Cardiac fibroblast (primary cell): Measurements from ENCODE around the gene NSG1.

Experiments used
- DNase-seq, 2 donors: peaks; one replicate each; pipeline versions ENCODE4 v3.0.0 to v3.0.0-alpha.2; 2010; ENCODE audit warnings: low read depth in 2 of 2
- H3K4me3 ChIP-seq, 2 donors: replicated peaks in 1 of 2; 1 replicate in 1 of 2; 2 replicates in 1 of 2; pipeline ENCODE4 v1.5.1; 2011; ENCODE audit warnings: low read depth in 2 of 2, low read length in 2 of 2, mild to moderate bottlenecking in 2 of 2, moderate library complexity in 1 of 2
- TF ChIP-seq, protein P1 (sequence below): IDR thresholded peaks from one replicate; pipeline ENCODE4 v1.5.1; 2011; ENCODE audit warnings: low read depth, mild to moderate bottlenecking, low read length, inconsistent platforms

The NSG1 gene

DNA sequence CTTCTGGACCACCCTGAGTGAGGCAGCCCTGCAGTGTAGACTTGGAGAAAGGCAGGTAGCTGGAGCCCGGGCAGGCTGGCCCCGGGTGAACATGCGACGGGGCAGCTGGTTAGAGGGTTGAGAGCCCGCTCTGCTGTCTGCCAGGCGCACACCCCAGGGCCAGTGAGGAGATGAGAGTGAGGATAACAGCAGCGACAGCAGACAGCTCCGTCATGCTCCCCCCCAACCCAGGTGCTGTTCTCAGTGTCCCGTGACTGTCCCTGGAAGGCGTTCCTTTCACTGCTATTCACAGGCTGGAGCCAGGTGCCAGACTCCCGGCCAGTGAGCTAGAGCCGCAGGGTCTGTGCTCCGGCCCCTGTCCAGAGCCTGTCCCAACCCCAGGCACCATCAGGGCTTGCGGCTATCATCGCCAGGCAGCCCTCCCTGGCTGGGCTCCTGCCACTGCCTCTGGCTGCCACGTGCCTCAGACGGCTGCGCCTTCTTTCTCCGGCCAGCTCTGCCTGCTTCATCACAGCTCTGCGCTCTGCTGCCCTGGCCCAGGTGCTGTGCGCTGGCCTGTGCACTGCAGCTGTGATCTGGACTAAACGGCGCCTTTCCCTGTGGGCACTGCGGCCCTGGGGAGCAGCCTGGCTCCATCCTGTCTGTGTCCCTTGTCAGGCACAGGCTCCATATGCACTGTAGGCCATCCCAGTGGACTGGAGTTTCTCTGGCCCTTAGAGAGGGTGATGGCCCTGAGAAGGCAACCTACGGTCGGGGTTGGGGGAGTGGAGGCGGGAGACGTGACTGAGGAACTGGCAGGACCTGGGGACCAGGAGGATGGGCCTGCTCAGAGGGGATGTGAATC, 19.8 kb downstream of the NSG1 start:
- TF ChIP-seq, protein P1, sequence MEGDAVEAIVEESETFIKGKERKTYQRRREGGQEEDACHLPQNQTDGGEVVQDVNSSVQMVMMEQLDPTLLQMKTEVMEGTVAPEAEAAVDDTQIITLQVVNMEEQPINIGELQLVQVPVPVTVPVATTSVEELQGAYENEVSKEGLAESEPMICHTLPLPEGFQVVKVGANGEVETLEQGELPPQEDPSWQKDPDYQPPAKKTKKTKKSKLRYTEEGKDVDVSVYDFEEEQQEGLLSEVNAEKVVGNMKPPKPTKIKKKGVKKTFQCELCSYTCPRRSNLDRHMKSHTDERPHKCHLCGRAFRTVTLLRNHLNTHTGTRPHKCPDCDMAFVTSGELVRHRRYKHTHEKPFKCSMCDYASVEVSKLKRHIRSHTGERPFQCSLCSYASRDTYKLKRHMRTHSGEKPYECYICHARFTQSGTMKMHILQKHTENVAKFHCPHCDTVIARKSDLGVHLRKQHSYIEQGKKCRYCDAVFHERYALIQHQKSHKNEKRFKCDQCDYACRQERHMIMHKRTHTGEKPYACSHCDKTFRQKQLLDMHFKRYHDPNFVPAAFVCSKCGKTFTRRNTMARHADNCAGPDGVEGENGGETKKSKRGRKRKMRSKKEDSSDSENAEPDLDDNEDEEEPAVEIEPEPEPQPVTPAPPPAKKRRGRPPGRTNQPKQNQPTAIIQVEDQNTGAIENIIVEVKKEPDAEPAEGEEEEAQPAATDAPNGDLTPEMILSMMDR: no peak
- no peak for DNase-seq
- H3K4me3 ChIP-seq: no peak overlapping the region

DNA sequence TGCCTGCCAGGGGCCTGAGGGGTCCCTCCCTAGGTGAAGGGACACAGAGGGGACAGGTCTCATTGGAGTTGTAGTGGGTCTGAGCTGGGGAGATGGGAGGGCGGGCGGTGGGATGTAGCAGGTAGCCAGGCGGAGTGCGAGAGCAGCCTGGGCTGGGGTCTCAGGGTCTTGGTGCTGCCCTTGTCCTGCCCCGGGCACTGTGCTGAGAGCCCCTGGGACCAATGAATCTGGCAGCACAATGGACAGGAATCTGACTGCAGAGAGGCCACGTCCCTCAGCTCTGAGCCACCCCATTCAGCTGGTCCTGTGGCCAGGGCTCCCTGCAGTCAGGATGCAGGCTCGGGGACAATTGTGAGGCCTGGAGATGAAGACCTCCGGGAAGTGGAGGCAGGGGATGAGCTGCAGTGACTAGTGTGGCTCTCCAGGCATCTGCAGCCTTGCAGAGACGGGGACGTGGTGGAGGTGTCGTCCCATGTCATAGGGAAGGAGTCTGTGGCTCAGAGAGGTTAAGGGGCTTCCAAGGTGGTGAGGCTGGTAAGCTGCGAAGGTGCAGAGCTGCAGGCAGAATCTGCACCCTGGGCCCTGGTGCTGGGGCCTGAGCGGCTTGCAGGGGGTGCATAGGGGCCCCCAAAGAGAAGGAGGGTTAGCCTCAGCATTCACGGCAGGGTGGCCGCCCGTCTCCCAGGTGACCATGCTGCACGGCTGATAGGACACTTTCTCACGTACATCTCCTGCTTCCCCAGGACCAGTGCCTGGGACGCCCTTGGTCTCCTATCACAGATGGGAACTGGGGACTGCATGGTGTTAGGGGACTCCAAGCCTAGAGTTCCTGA, 20.6 kb downstream of the NSG1 start:
- DNase-seq: no peak
- H3K4me3 ChIP-seq: no peak overlapping the region
- TF ChIP-seq, protein P1: no peak

DNA sequence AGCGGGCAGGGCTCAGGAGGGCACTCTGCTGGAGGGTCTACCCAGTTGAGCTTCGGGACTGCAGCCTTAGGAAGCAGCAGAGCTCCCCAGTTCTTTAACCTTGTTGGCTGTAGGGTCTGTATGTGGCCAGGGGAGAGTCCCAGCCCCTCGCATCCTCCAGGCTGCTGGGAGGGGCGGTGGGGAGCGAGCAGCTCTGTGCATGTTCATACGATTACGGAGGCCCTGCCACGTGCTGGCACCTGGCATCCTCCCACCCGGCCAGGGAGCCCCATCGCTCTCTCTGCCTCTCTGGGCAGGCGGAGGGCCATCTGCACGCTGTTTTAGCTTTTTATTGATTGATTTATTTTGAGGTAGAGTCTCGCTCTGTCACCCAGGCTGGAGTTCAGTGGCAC, 21.2 kb downstream of the NSG1 start:
- no peak for DNase-seq
- H3K4me3 ChIP-seq: no peak overlapping the region
- TF ChIP-seq, protein P1: no peak

DNA sequence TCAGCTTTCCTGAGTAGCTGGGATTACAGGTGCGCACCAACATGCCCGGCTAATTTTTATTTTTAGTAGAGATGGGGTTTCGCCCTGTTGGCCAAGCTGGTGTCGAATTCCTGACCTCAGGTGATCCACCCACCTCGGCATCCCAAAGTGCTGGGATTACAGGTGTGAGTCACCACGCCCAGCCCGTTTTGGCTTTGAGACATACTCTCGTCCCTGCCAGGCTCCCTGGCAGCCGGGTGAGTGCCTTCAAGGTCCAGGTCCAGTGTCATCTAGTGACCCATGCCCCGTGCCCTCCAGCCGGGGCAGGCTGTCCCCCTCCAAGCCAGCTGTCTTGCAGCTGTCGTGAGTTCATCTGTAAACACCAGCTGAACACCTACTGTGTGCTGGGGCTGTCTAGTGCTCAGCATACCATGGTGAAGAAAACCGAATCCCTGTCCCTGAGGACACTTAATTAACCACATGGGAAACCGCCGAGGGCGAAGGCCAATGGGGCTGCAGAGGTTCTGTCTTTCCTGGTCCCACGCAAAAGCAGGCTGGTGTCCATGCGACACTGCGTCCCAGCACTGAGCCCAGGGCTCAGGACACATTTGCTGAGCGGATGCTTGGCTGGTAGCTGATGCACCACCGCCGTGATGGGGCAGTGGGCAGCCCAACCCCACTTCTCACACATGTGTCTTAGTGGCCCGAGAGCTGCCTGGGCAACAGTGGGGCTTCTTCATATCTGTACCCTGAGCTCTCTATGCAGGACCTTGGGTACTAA, 21.9 kb downstream of the NSG1 start:
- H3K4me3 ChIP-seq: no peak overlapping the region
- no peak for DNase-seq
- TF ChIP-seq, protein P1: no peak

DNA sequence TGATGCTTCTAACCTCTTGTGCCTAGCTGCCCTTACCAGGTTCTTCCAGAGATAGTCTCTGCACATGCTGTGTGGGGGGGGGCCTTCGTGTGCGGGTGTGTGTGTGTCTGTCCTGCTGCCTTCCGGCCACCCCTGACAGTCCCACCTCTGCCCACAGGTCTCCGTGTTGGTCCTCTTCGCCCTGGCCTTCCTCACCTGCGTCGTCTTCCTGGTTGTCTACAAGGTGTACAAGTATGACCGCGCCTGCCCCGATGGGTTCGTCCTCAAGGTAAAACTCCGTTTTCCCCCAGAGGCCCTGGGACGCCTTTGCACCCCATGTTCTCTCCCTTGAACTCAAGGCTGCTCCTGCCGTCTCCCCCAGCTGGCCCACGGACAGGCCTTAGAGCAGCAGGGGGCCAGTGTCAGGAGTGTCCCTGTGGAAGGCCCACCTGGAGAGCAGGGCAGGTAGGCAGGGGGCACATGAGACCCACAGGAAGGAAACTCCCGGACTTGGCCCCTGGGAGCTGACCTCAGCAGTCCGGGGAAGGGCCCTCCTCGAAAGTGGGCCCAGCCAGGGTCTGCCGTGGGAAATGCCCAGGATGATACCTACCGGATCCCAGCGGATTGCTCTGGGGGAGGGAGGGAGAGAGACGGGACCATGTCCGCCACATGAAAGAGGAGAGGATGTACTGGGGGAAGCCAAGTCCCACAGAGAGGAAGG, 22.7 kb downstream of the NSG1 start:
- DNase-seq: no peak
- TF ChIP-seq, protein P1: no peak
- H3K4me3 ChIP-seq: no peak overlapping the region

DNA sequence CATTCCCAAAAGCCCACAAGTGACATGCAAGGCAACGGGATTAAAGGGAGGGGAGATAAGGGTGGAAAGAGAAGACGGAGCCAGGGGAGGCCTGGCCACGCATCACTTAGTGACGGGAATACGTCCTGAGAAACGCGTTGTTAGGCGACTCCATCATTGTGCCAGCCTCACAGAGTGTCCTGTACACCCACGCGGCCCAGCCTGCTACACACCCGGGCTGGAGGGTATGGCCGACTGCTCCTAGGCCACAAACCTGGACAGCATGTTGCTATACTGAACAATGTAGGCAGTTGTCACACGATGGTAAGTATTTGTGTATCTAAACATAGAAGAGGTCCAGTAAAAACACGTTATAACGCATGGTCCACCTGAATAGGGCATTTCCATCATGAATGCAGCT, 23.4 kb downstream of the NSG1 start:
- TF ChIP-seq, protein P1: no peak

More for the DNA sequence above, 23.4 kb downstream of the NSG1 start:
- H3K4me3 ChIP-seq: no peak overlapping the region
- DNase-seq: no peak
